Islet of Langerhans (tissue), 1 donor: ENCODE measurements around the gene SNRNP200.
"Not testable (repeated sequence)": the region's sequence is repeated elsewhere in the genome, so short reads cannot be mapped to it uniquely, and the experiment has no call there.

ENCODE experiments used
- FAIRE-seq: peaks from one replicate; lab custom pipeline; 2011; peaks lifted over from hg19 to GRCh38; lab: Jason Lieb, UNC

SNRNP200 gene

GRCh38 chr2:96325041-96325883 lies 19.9 kb upstream of the SNRNP200 start, which contains the start of gene ITPRIPL1:
Gene ITPRIPL1 (plus strand): TSS chr2:96325317. CDS start chr2:96325840, 523 bp downstream.
- no peak for FAIRE-seq

- FAIRE-seq: no peak
Observed at GRCh38 chr2:96324721-96325040, 19.3 kb upstream of the SNRNP200 start.

- no peak for FAIRE-seq
Observed at GRCh38 chr2:96323849-96324248, 18.5 kb upstream of the SNRNP200 start.

- FAIRE-seq: no peak
Observed at GRCh38 chr2:96320728-96321622, 15.6 kb upstream of the SNRNP200 start.

GRCh38 chr2:96320326-96320725 lies 15.0 kb upstream of the SNRNP200 start:
- FAIRE-seq: no peak

GRCh38 chr2:96319396-96319795 lies 14.1 kb upstream of the SNRNP200 start:
- no peak for FAIRE-seq

- no peak for FAIRE-seq
Observed at GRCh38 chr2:96318723-96319122, 13.4 kb upstream of the SNRNP200 start.

GRCh38 chr2:96317584-96317997 lies 12.2 kb upstream of the SNRNP200 start:
- FAIRE-seq: no peak

- FAIRE-seq: no peak
Observed at GRCh38 chr2:96316999-96317398, 11.7 kb upstream of the SNRNP200 start.

- FAIRE-seq: no peak
Observed at GRCh38 chr2:96315400-96316071, 10.2 kb upstream of the SNRNP200 start.

- FAIRE-seq: no peak
Observed at GRCh38 chr2:96315005-96315399, 9.7 kb upstream of the SNRNP200 start.

- no peak for FAIRE-seq
Observed at GRCh38 chr2:96308248-96308647, 2.9 kb upstream of the SNRNP200 start.

- FAIRE-seq: no peak
Observed at GRCh38 chr2:96306370-96306769, 1.0 kb upstream of the SNRNP200 start.

- FAIRE-seq: no peak
Observed at GRCh38 chr2:96305979-96306308, 598 bp upstream of the SNRNP200 start.

- FAIRE-seq: no peak
Observed at GRCh38 chr2:96304606-96305005, 740 bp downstream of the SNRNP200 start.

- FAIRE-seq: no peak
Observed at GRCh38 chr2:96301865-96302264, 3.5 kb downstream of the SNRNP200 start.

- no peak for FAIRE-seq
Observed at GRCh38 chr2:96296925-96297324, 8.4 kb downstream of the SNRNP200 start.

- FAIRE-seq: not testable (repeated sequence)
Observed at GRCh38 chr2:96294271-96294670, 11.1 kb downstream of the SNRNP200 start.

GRCh38 chr2:96291751-96292150 lies 13.6 kb downstream of the SNRNP200 start:
- FAIRE-seq: no peak

GRCh38 chr2:96287273-96287856 lies 18.0 kb downstream of the SNRNP200 start:
- FAIRE-seq: no peak

GRCh38 chr2:96276787-96277499 lies 28.4 kb downstream of the SNRNP200 start:
- no peak for FAIRE-seq
